Adrenal gland (tissue), 12 donors: Measurements from ENCODE around the gene SLAMF7. TPM values are rescaled to one million over a fixed set of nuclear protein-coding genes. Genes with fewer than 3 reads are reported as not detected.

Experiments
- DNase-seq, 7 donors: peaks; one replicate each; pipeline ENCODE4 v3.0.0-alpha.2; 2019 to 2020
- H3K27ac ChIP-seq, 5 donors: fragments of 200-600 bp; sonication (generic) in 4 of 5; 1 replicate in 3 of 5; 2 replicates in 2 of 5; pipeline versions ENCODE4 v1.5.1 to v1.8.0; 2016 to 2020; ENCODE audit warnings: mild to moderate bottlenecking in 1 of 5
- H3K27me3 ChIP-seq: fragments of 200-600 bp; 2 replicates; pipeline ENCODE4 v1.8.0; 2021
- H3K36me3 ChIP-seq, 2 donors: fragments of 200-600 bp; replicated peaks in 1 of 2; 1 replicate in 1 of 2; 2 replicates in 1 of 2; pipeline versions ENCODE4 v1.5.1 to v1.8.0; 2018 to 2022
- H3K4me1 ChIP-seq, 2 donors: fragments of 200-600 bp; replicated peaks in 1 of 2; 1 replicate in 1 of 2; 2 replicates in 1 of 2; pipeline versions ENCODE4 v1.5.1 to v1.8.0; 2018 to 2021
- H3K4me3 ChIP-seq, 4 donors: fragments of 200-600 bp; sonication (generic) in 3 of 4; one replicate each; pipeline ENCODE4 v1.5.1; 2016 to 2018
- H3K9me3 ChIP-seq, 3 donors: fragments of 200-600 bp; sonication (generic) in 1 of 3; replicated peaks in 1 of 3; 1 replicate in 2 of 3; 2 replicates in 1 of 3; pipeline versions ENCODE4 v1.5.1 to v1.8.0; 2016 to 2021
- CTCF ChIP-seq, 6 experiments: fragments of 450-650 bp in 4 of 6; fragments of 200-600 bp in 2 of 6; sonication (generic) in 1 of 6; IDR thresholded peaks; 1 replicate in 5 of 6; 2 replicates in 1 of 6; pipeline versions ENCODE4 v1.5.1 to v1.8.0; 2016 to 2021; ENCODE audit warnings: antibody characterized with exemption in 6 of 6, mild to moderate bottlenecking in 2 of 6, moderate library complexity in 1 of 6
- POLR2A ChIP-seq, 2 donors: fragments of 450-650 bp; IDR thresholded peaks; one replicate each; pipeline ENCODE4 v1.6.1; 2017; ENCODE audit warnings: antibody characterized with exemption in 2 of 2, mild to moderate bottlenecking in 2 of 2, moderate library complexity in 1 of 2
- WGBS, 4 donors: extraction: QIAGEN DNeasy Blood & Tissue Kit in 2 of 4; methylation state at CpG; one replicate each; pipeline versions ENCODE4 v1.1.5 to v1.1.7; 2013 to 2017; 5-methylcytosine and 5-hydroxymethylcytosine counted together
- intact Hi-C, 2 donors: fragments of 100-400 bp; cut with DNase I; formaldehyde crosslinking; loops; one replicate each; pipeline versions ENCODE4 v1.14.1 to v1.15.0; 2022 to 2023
- polyA plus RNA-seq, 3 donors: library from polyadenylated mRNA; stranded (reverse); fragments of 200-250 nt in 2 of 3; fragments of 350-450 nt in 1 of 3; fragmentation: Illumina TruSeq in 1 of 3; extraction: RNeasy Lipid Tissue Mini Kit (QIAGEN cat#74804) in 1 of 3; gene quantifications; one replicate each; pipeline ENCODE4 v1.2.3, GENCODE V29; 2013 to 2014
- total RNA-seq, 9 donors: library from RNA; depleted of rRNA in 4 of 9; stranded (reverse); fragments of >200 nt in 4 of 9; fragments of 120-200 nt in 1 of 9; fragmentation: NEBNext Ultra II Directional in 1 of 9; extraction: Animal tissue kit (Norgen Biotek cat#: 25700) in 1 of 9; gene quantifications; one replicate each; pipeline versions ENCODE4 v1.1.0 to v1.2.4, GENCODE V29; 2013 to 2023
- donor health status: healthy with polysubstance abuse.
- donor health status: Bipolar disorder and iron deficiency.
- donor health status: DM: yes; HTN: yes; CAD: no.
- donor health status: DM: no; HTN: no; CAD: no.
- donor health status: DM: no; HTN: no; CAD: no.
- donor health status: DM: yes; HTN: yes; CAD: no.

Gene SLAMF7
- total and polyA plus RNA-seq, 12 donors: 0.26 to 3.1 (median 0.85) TPM; not detected in 2

- intact Hi-C loops: no loop called here
- WGBS, 4 donors: 62 to 80% (median 74%) methylated on average over 4 of the region's 4 CpGs
- TF ChIP-seq CTCF (IDR thresholded peaks at IDR 0.05) (no peak), POLR2A (IDR thresholded peaks at IDR 0.05) (no peak)
- Histone ChIP-seq H3K9me3 (no peaks in the 10 kb centered on the region), H3K27ac (no peak overlapping the region), H3K27me3 (no peaks in the 10 kb centered on the region), H3K4me3 (no peak overlapping the region), H3K4me1 (no peaks in the 10 kb centered on the region), H3K36me3 (no peaks in the 10 kb centered on the region)
- no peak for DNase-seq
Observed at GRCh38 chr1:160708801-160709200, 30.2 kb upstream of the SLAMF7 start.

GRCh38 chr1:160709715-160710114 lies 29.3 kb upstream of the SLAMF7 start:
- Histone ChIP-seq H3K9me3 (no peaks in the 10 kb centered on the region), H3K4me3 (no peak overlapping the region), H3K36me3 (no peaks in the 10 kb centered on the region), H3K27me3 (no peaks in the 10 kb centered on the region), H3K27ac (no peak overlapping the region), H3K4me1 (no peaks in the 10 kb centered on the region)
- WGBS, 4 donors: 61 to 85% (median 66%) methylated on average over 1 of the region's 1 CpG
- intact Hi-C loops: no loop called here
- TF ChIP-seq POLR2A (IDR thresholded peaks at IDR 0.05): no peak
- TF ChIP-seq CTCF (IDR thresholded peaks at IDR 0.05): no peak
- no peak for DNase-seq

DNA sequence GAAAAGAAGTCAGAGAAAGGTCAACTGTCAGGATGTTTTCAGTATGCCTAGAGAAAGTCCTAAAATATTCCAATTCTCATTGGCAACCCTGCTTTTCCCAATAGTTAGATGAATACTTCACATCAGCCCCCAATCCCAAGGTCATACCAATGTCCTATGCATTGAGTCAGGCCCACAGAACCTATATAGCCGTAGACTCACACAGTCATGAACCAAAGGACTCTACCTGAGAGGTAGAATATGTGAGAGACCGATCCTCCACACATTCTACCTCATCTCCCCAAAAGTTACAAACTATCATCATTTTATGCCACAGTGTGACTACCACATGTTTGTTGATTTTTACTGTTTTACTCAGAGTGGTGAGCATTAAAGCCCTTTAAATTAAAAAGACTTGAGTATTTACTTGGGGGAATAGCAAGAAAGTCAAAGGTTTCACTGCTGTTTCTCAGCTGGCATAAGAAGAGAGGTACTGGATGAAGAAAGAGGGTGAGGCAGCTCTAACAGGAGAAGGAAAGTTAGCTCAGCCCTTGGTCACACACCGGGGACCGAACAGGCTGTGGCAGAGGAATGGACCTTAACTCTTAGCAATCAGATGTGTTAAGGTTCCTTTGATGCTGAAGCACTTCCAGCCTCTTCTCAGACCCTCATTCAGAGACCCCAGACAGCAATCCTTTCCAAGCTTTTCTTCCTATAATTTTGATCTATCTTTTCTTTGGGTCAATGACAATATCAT lies 28.4 kb upstream of the SLAMF7 start:
- Histone ChIP-seq H3K9me3 (no peaks in the 10 kb centered on the region), H3K27ac (no peak overlapping the region), H3K27me3 (no peaks in the 10 kb centered on the region), H3K4me3 (no peak overlapping the region), H3K36me3 (no peaks in the 10 kb centered on the region), H3K4me1 (no peaks in the 10 kb centered on the region)
- no peak for TF ChIP-seq CTCF (IDR thresholded peaks at IDR 0.05)
- no peak for TF ChIP-seq POLR2A (IDR thresholded peaks at IDR 0.05)
- intact Hi-C loops: no loop called here
- DNase-seq: no peak
- WGBS, 4 donors: 62 to 81% (median 73%) methylated on average over 4 of the region's 4 CpGs

DNA sequence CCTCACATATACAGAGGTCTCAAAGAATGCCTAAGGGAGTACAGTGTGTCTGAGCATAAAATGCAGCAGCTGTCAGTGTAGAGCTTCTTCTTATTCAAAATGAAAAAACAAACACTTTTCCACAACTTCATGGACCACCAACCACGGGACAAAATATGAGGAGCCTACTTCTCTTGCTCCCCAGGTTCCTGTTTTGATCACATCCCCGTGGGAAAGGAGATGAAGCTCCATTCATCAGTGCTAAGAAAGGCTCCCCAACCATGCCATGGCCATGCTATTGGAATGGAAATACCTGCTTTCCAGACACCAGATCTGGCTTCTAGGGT lies 27.8 kb upstream of the SLAMF7 start:
- no peak for DNase-seq
- Histone ChIP-seq H3K27ac (no peak overlapping the region), H3K4me3 (no peak overlapping the region), H3K9me3 (no peaks in the 10 kb centered on the region), H3K4me1 (no peaks in the 10 kb centered on the region), H3K36me3 (no peaks in the 10 kb centered on the region), H3K27me3 (no peaks in the 10 kb centered on the region)
- no peak for TF ChIP-seq POLR2A (IDR thresholded peaks at IDR 0.05)
- no peak for TF ChIP-seq CTCF (IDR thresholded peaks at IDR 0.05)
- intact Hi-C loops: no loop called here
- 41 to 52% (median 51%) methylated on average over 2 of the region's 2 CpGs for WGBS, 4 donors
